Ishikawa (cell line): ENCODE data around the gene COL6A1.

Source experiments
- CEBPB ChIP-seq: IDR thresholded peaks from 2 replicates; pipeline ENCODE4 v1.6.1; 2012
- CREB1 ChIP-seq: IDR thresholded peaks from 2 replicates; pipeline ENCODE4 v1.6.1; 2012; ENCODE audit warnings: low read depth
- EGR1 ChIP-seq: IDR thresholded peaks from 2 replicates; pipeline ENCODE4 v1.6.1; 2012
- EP300 ChIP-seq: IDR thresholded peaks from 2 replicates; pipeline ENCODE4 v1.6.1; 2012; ENCODE audit warnings: borderline replicate concordance
- RAD21 ChIP-seq: IDR thresholded peaks from 2 replicates; pipeline ENCODE4 v1.6.1; 2012; ENCODE audit warnings: low read depth
- TAF1 ChIP-seq: IDR thresholded peaks from 2 replicates; pipeline ENCODE4 v1.6.1; 2012; ENCODE audit warnings: low read depth, mild to moderate bottlenecking
- YY1 ChIP-seq: IDR thresholded peaks from 2 replicates; pipeline ENCODE4 v1.6.1; 2012; ENCODE audit warnings: low read depth
- ZBTB7A ChIP-seq: IDR thresholded peaks from 2 replicates; pipeline ENCODE4 v1.6.1; 2012; ENCODE audit warnings: low read depth
- TF ChIP-seq, protein P1 (sequence below): IDR thresholded peaks from 2 replicates; pipeline ENCODE4 v1.6.1; 2012; ENCODE audit warnings: low read depth, mild to moderate bottlenecking
- TF ChIP-seq, protein P2 (sequence below): IDR thresholded peaks from 2 replicates; pipeline ENCODE4 v1.6.1; 2012

DNA sequence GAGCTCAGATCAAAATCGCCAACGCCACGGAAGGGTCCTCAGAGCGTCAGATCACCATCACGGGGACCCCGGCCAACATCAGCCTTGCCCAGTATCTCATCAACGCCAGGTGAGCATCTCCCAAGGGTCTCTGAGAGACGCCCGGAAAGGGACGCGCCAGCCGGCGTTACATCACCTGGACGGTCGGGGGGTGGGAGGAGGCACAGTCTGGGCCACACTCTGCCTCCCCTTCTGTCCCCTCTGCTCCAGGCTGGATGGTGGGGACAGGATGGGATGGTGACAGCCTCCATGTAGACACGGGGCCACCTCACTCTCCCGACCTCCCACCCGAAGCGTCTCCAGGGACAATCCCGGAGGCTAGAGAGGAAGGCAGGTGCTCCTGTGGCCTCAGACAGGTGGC is 41.5 kb upstream of the COL6A1 start:
- TF ChIP-seq ZBTB7A (no peak), RAD21 (no peak), CEBPB (no peak), CREB1 (no peak), TAF1 (no peak), EGR1 (no peak), EP300 (no peak), YY1 (no peak)
- TF ChIP-seq, protein P1, sequence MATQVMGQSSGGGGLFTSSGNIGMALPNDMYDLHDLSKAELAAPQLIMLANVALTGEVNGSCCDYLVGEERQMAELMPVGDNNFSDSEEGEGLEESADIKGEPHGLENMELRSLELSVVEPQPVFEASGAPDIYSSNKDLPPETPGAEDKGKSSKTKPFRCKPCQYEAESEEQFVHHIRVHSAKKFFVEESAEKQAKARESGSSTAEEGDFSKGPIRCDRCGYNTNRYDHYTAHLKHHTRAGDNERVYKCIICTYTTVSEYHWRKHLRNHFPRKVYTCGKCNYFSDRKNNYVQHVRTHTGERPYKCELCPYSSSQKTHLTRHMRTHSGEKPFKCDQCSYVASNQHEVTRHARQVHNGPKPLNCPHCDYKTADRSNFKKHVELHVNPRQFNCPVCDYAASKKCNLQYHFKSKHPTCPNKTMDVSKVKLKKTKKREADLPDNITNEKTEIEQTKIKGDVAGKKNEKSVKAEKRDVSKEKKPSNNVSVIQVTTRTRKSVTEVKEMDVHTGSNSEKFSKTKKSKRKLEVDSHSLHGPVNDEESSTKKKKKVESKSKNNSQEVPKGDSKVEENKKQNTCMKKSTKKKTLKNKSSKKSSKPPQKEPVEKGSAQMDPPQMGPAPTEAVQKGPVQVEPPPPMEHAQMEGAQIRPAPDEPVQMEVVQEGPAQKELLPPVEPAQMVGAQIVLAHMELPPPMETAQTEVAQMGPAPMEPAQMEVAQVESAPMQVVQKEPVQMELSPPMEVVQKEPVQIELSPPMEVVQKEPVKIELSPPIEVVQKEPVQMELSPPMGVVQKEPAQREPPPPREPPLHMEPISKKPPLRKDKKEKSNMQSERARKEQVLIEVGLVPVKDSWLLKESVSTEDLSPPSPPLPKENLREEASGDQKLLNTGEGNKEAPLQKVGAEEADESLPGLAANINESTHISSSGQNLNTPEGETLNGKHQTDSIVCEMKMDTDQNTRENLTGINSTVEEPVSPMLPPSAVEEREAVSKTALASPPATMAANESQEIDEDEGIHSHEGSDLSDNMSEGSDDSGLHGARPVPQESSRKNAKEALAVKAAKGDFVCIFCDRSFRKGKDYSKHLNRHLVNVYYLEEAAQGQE = no peak
- TF ChIP-seq, protein P2, sequence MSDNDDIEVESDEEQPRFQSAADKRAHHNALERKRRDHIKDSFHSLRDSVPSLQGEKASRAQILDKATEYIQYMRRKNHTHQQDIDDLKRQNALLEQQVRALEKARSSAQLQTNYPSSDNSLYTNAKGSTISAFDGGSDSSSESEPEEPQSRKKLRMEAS = no peak
